ENCODE results near the gene ASCC3. TPM values are rescaled to one million over a fixed set of nuclear protein-coding genes. Genes with fewer than 3 reads are reported as not detected.

Gene ASCC3
- total RNA-seq, 1 experiment from 2014 or later: 40.5 TPM

GRCh38 chr6:100886076-100886475 lies 4.9 kb upstream of the ASCC3 start:
- no peak overlapping the region for H3K4me3 ChIP-seq (replicated peaks in 1 of 2; ENCODE audit: low read depth in 1 of 2, low read length in 2 of 2)
- H3K4me1 ChIP-seq (ENCODE audit: control insufficient read depth in 1 of 2, insufficient read depth in 2 of 2, low read length in 2 of 2): peaks cover 3 to 9% of the 10 kb centered on the region in 2 experiments; a peak in 3 of 4 replicates
- ATAC-seq: no peak
- BruUV-seq (replicated peaks): no TSS peak
- no peaks in the 10 kb centered on the region for H3K9me3 ChIP-seq (ENCODE audit: control insufficient read depth in 1 of 2, insufficient read depth in 1 of 2, low read depth in 1 of 2, low read length in 2 of 2)
- ChIA-PET RAD21 (ENCODE audit: low non-redundant PET in 1 of 2, low total read pairs in 2 of 2, uncharacterized antibody in 2 of 2, unreplicated experiment in 2 of 2) (no interaction called here), CTCF (no interaction called here), POLR2A (no interaction called here)
- no peak overlapping the region for H3K4me2 ChIP-seq (ENCODE audit: low read length)
- H3K79me2 ChIP-seq (ENCODE audit: insufficient read depth, low read length): peaks cover under 1% of the 10 kb centered on the region; the same call in 1 of the 2 replicates
- no peak overlapping the region for H3K9ac ChIP-seq (ENCODE audit: low read length)
- no peak overlapping the region for H3K27ac ChIP-seq (ENCODE audit: low read depth, low read length)
- H3K36me3 ChIP-seq (ENCODE audit: control insufficient read depth in 1 of 2, insufficient read depth in 2 of 2, low read length in 2 of 2): no peaks in the 10 kb centered on the region
- intact Hi-C loops (cut with micrococcal nuclease): no loop called here
- H2AFZ ChIP-seq (ENCODE audit: low read depth, low read length, poor library complexity, severe bottlenecking): no peak overlapping the region
- H4K20me1 ChIP-seq (ENCODE audit: insufficient read depth): no peaks in the 10 kb centered on the region
- no peaks in the 10 kb centered on the region for H3K27me3 ChIP-seq (ENCODE audit: insufficient read depth, low read length)
- no peaks in the 10 kb centered on the region for H3K9me2 ChIP-seq (ENCODE audit: insufficient read depth)
- DNase-seq (ENCODE audit: low read depth, low spot score): no peak
- TF ChIP-seq YY1 (IDR thresholded peaks at IDR 0.05; ENCODE audit: extremely low read depth, insufficient replicate concordance, low read depth, low read length) (no peak), SRF (IDR thresholded peaks at IDR 0.05; ENCODE audit: low read depth) (no peak), SIN3A (IDR thresholded peaks at IDR 0.05; ENCODE audit: low read depth) (no peak), MAX (IDR thresholded peaks at IDR 0.05) (no peak), ATF3 (IDR thresholded peaks at IDR 0.05) (no peak), CTCF (IDR thresholded peaks at IDR 0.05 in 2 of 3, conservative IDR thresholded peaks at IDR 0.05 in 1 of 3; ENCODE audit: borderline replicate concordance in 1 of 3, insufficient read depth in 1 of 3, low read depth in 2 of 3, low read length in 2 of 3) (no peak), ZBTB33 (IDR thresholded peaks at IDR 0.05; ENCODE audit: extremely low read depth, insufficient replicate concordance, low read length) (no peak), ZFX (IDR thresholded peaks at IDR 0.05) (no peak), RAD21 (IDR thresholded peaks at IDR 0.05; ENCODE audit: low read depth) (no peak), CEBPB (IDR thresholded peaks at IDR 0.05; ENCODE audit: low read depth) (no peak), SP1 (IDR thresholded peaks at IDR 0.05; ENCODE audit: low read depth) (no peak), ZNF274 (IDR thresholded peaks at IDR 0.05; ENCODE audit: low read depth, low read length) (no peak), TCF7L2 (IDR thresholded peaks at IDR 0.05; ENCODE audit: borderline replicate concordance, extremely low read depth, insufficient read depth, insufficient read length) (no peak), ELF1 (IDR thresholded peaks at IDR 0.05; ENCODE audit: borderline replicate concordance, low read depth) (no peak), CBX3 (IDR thresholded peaks at IDR 0.05; ENCODE audit: low read depth) (no peak), POLR2AphosphoS5 (IDR thresholded peaks at IDR 0.05; ENCODE audit: low read depth, low read length) (no peak), JUND (IDR thresholded peaks at IDR 0.05) (no peak)

Data from HCT116 (cell line).